GM21447 (cell line): ENCODE measurements around the gene LAPTM4A.

Experiments
- ATAC-seq: cut with Tn5 transposase; IDR thresholded peaks from one replicate; pipeline ENCODE4 v1.9.1; 2021; ENCODE audit not compliant: unreplicated experiment

Gene LAPTM4A

GRCh38 chr2:19989667-19990415, 61.6 kb downstream of the LAPTM4A start, which contains the start of gene WDR35:
Gene WDR35 (minus strand): TSS chr2:19990105. CDS start chr2:19990015, 90 bp downstream.
- peak; percentile 89 for ATAC-seq

- ATAC-seq = no peak
Observed at GRCh38 chr2:19989342-19989666, 62.1 kb downstream of the LAPTM4A start.

GRCh38 chr2:19988600-19988999, 62.8 kb downstream of the LAPTM4A start:
- ATAC-seq = no peak

- peak; percentile 72 for ATAC-seq
Observed at GRCh38 chr2:19987936-19988335, 63.5 kb downstream of the LAPTM4A start.
